Nucleus accumbens (tissue), 56 donors: ENCODE measurements around the gene ACTL8.

Experiments used
- DNase-seq, 56 donors: peaks; one replicate each; lab custom pipeline; 2025; lab: John Stamatoyannopoulos, UW

The ACTL8 gene

DNA sequence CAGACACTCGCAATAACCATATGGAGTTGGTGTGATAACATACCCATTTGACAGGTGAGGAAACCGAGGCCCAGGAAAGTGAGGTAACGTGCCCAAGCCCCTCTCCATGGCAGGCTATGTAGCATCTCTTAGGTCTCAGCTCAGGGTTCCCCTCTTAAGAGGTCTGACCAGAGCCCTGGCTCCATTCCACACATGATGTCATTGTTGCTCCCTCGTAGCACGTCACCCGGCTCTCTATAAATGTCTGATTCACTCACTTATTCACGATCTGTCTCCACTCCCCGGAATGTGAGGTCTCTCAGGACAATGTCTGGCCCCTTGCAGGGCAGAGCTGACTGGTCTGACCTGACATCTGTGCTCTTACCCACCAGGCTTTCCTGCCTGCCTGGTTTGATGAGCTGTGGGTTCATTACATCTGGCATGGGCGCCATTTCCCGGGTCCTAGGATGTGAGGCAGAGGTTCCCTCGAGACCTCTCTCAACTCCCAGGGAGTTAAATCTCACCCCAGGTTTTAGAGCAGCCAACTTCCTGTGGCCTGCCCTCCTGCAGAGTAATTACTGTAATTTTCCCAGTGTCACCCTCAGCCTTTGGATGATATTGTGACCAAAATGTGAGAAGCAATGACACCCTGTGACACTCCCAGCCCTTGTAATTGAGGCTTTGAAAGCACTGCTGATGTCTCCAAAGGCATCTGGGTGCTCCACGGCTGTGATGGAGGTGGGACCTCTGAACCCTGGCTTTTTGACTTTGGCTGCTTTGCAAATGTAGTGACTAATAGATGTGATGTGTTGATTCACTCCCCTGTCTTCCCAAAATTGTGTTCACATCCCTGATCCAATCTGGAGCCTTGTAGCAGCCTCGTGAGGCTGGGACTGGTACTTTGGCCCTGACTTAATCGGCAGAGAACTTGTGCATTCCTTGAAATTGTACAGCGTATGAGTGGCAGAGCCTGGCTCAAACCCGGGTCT is 10.6 kb downstream of the ACTL8 start:
- DNase-seq: no peak

DNA sequence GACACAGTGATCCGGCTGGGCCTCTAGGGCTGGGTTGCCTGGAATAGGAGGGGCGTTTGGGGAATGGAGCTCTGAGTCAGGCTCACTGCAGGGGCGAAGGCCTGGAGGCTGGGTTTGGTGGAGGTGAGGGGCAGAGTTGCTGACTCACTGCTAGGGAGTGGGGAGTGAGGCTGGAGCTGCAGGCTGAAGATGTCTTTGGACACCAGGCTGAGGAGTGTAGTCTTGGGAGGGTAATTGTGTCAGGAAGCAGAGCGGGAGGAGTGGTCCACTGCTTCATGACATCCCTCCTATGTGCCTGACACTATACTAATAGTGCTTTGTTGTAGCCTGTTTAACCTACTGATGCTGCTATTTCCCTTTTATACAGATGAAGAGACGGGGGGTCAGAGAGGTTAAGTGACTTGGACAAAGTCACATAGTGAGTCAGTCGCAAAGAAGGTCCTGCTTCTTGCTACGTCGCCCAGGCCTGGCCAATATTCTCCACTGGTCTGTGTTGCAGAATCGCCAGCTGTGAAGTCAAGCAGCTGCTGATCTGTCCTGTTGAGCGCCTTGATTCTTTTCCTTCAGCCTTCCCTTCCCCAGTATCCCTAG is 13.6 kb downstream of the ACTL8 start:
- peak in 1 of 56 donors; percentile 1 for DNase-seq

DNA sequence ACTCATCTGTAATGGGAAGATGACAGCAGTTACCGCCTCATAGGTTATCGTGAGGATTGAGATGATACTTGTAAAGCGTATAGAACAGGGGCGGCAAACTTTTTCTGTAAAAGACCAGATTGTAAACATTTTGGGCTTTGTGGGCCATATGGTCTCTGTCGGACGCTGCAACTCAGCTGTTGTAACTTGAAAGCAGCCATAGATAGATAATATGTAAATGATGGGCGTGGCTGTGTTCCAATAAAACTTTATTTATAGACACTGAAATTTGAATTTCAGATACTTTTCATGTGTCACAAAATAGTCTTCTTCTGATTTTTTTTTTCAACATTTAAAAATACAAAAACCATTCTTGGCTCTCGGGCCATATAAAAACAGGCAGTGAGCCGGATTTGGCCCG is 15.8 kb downstream of the ACTL8 start:
- DNase-seq: no peak

DNA sequence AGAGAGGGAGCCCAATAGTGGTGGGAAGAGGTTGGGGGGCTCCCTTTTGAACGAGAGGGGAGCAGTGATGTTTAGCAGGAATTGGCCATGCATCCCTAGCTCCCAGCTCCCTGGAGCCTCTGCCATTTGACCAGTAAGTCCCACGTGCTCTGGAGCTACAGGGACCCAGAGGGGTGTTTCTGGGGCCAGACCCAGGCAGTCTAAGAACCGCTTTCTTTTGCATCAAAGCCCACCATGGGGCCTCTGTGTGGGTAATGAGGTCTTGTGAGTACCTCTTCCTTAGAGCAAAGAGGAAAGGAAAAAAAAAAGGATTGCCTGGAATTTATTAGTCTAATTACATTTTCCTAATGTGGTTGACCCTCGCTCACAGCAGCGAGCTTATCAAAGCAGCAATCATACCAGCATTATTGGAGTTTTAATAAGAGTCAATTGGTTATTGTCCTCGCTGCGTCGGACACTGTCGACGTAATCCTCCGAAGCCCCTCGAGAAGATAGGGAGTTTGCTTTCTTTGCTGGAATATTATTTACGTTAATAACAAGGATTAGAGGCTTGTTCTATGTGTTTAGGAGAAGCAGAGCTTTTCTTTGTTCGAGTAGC is 17.6 kb downstream of the ACTL8 start:
- no peak for DNase-seq

DNA sequence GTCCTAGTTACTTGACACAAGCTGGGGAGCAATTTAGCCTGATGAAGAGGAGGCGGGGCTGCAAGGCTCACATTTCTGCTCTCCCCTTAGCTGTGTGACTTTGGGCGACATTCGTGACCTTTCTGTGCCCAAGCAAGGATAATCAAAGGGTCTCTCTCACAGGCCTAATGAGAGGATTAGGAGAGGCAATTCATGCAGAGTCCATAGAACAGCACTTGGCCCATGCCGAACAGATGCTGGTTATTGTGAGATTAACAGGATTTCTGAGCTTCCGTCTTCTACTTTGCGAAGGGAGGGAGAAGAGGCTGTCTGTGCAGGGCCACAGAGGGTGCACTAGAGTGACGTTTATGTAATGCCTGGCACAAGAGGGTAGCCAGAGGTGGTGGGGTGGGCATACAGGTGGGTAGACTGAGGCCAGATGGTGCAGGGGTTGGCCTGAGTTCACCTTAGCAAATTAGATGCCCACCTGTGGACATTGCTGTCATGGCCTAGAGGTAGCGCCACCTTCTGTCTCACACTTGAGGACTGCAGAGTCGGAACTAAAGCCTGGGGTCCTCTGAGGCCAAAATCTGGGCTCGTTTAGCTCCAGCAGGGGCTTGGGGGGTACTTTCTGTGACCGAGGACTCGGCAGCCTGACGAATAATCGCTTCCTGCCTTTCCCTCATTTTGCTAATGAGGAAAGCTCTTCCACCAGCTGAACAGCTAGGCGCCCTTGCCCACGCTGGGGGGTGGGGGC is 18.6 kb downstream of the ACTL8 start:
- DNase-seq: no peak

DNA sequence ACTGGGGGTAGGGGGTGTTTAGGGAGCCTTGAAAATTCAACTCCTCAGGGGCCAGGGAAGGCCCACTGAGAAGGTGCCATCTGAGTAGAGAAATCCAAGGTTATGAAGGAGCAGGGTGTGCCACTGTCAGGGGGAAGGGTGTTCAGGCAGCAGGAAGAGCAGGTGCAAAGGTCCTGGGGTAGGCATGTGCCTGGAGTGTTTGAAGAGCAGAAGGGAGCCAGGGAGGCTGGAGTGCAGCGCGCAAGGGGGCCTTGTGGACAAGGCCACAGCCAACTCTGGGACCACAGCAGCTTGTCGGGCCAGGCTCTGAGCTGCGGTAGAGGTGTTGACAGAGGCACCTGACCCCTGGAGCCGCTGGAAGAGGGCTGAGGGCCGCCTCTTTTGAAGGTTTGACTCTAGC is 19.3 kb downstream of the ACTL8 start:
- DNase-seq: no peak

DNA sequence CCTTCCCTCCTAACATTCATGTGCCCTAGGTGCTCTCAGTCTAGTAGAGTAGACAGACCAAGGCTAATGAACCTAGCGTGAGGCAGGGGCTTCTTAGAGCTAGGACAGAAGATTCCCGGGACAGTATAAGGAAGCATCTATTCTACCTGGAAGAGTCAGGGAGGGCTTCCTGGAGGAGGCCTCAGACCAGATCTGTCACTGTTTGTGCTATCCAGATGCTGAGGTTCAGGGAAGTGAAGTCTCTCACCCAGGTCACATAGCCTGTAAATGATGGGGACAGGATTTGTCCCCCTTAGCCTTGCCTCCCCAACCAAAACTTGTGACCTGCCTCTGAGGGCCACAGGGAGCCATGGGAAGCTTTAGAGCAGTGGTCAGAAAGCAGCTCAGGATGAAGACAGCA is 20.7 kb downstream of the ACTL8 start:
- no peak for DNase-seq

DNA sequence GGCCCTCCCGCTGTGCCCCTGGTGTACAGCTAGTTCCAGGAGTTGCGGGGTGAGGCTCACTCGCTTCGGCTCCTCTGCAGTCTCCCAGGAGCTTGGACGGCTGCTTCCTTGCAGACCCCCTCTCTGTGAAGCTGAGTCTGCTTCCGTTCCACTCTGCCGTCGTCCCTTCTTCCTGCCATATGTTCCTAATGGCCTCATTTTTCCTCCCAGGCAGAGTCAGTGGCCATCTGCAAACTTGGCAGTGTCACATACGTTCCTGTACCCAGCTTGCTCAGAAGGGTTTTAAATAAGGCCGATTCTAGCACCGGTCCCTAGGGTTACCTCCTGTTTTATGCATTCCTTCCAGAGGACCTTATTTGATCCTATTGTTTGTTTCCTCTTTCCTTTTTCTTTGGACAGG is 21.3 kb downstream of the ACTL8 start:
- no peak for DNase-seq

DNA sequence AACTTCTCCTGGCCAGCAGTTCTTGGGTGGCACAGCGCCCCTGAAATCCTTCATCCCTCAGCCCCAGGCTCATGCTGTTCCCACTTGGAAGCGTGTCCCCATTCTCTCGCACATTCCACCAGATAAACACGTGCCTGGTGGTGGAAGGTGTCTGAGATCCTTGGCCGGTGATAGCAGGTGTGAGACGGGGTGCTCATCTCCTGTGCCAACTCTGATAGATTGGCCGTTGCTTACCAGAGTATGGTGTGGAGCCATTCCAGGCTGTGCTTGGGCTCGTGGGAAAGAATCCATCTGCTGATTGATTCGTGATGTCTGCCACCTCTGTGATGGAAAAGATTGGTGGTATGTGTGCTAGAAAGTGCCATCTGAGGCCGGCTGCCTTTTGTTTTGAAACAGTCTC is 22.2 kb downstream of the ACTL8 start:
- no peak for DNase-seq

DNA sequence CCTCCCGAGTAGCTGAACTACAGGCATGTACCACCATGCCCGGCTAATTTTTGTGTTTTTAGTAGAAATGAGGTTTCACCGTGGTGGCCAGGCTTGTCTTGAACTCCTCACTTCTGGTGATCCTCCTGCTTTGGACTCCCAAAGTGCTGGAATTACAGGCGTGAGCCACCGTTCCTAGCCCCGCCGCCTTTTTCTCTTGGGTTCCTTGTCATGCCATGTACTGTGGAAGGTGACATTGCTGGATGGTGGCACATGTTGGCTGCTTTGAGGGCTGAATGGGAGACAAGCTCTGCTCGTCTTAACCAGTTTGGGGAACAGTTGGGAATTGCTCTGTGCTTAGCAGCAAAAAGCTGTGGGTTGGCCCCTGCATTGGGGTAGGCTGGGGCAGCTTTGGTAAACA is 22.7 kb downstream of the ACTL8 start:
- DNase-seq: no peak

DNA sequence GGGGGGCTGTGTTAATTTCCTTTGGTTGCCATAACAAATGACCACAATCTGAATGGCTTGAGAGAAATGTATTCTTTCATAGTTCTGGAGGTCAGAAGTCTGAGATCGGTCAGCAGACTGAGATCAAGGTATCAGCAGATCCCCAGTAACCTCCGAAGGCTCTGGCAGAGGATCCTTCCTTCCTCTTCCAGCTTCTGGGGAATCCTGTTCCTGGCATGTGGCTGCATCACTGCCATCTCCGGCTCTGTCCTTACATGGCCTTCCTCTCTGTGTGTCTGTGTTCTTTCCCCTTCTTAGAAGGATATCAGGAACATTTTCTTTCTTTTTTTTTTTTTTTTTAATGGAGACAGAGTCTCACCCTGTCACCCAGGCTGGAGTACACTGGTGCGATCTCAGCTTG is 25.8 kb downstream of the ACTL8 start:
- no peak for DNase-seq

DNA sequence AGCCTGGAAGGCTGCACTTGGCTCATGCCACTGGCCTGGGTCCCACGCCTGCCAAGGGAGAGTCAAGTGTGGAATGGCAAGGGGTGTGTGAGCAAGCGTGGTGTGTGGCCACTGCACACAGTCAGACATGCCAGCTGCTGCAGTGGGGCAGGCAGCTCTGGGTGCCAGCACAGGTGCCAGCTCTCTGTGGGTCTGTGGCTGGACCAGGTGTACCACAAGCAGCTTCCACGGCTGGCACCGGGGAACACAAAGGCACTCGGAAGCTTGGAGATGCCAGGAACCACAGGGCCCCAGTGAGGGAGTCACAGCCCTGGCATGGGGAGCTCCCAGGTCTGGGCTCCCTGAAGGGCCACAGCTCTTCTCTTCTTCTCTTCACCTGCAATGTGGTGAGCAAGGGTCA is 34.8 kb downstream of the ACTL8 start:
- no peak for DNase-seq

DNA sequence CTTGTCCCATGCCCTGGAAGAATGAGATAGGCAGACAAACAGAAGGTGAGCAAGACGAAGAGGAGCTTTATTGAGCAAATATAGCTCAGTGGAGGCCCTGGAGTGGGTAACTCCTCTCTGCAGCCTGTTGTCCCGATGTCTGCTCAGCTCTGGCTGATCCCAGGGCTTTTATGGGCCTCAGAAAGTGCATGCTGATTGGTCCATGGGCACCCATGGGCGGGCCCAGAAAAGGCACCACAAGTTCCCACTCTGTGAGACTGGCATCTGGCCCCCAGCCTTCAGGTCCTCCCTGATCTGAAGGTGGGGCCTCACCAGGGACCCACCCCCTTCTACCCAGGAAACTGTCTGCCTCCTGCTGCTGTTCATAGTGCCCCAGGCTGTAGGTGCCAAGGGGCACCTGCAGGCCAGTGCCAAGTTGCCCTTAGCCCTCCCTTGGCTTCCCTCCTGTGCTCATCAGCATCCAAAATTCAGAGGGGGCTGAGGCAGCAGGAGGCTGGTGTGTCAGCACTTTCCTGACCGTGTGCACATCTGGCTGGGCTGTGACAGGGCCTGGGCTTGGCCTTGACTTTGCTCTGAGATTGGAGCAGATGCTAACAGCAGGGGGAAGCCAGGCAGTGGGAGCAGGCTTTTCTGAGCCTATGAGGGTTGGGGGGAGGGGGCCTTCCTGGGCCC is 35.4 kb downstream of the ACTL8 start:
- DNase-seq: no peak

DNA sequence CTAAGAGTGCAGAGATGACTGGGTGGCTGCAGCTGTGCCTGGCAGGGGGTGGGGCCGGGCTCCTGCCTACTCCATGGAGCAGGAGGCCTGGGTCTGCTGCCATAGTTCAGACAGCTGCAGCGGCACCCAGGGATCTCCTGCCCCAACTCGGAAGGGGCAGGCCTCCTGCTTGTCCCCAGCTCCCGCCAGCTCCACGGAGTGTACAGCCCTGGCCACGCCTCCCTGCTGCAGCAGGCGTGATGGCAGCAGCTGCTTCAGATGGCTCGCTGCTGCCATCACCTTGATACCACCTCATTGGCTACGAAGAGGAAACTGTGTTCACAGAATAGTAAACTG is 35.9 kb downstream of the ACTL8 start:
- DNase-seq: no peak

DNA sequence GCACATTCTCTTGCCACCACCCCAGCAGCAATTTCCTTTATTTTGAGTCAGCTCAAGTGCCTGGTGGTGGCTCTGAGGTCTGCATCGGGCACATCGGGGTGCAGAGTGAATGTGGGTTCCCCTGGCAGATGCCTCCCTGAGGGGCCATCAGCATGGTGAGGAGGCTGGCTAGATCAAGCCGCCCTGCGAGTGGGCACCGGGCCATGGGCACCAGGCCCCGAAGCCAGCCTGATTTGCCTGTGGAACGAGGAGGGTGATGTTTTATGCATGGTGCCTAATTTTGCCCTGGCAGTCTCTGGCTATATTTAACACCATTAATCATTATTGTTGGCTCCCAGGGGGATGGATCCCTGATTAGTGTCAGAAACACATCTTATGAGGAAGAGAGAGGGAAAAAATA is 36.3 kb downstream of the ACTL8 start:
- no peak for DNase-seq

DNA sequence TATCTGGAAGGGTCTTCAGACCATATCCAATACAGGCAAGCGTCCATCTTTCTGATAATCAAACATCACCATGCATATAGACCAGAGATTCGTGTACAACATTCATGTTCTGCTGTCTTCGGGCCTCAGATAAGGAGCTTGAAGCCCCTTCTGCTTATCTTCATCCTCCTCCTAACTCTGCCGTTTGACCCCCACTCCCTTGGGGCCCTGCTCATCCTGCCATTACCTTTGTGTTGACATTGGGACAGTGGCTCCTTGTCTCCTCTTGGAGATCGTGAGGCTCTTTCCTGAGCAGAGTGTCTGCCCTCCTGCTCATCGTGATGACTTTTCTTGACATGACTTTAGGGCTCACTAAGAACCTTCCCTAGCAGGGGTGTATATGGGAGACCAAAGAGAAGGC is 37.3 kb downstream of the ACTL8 start:
- no peak for DNase-seq

DNA sequence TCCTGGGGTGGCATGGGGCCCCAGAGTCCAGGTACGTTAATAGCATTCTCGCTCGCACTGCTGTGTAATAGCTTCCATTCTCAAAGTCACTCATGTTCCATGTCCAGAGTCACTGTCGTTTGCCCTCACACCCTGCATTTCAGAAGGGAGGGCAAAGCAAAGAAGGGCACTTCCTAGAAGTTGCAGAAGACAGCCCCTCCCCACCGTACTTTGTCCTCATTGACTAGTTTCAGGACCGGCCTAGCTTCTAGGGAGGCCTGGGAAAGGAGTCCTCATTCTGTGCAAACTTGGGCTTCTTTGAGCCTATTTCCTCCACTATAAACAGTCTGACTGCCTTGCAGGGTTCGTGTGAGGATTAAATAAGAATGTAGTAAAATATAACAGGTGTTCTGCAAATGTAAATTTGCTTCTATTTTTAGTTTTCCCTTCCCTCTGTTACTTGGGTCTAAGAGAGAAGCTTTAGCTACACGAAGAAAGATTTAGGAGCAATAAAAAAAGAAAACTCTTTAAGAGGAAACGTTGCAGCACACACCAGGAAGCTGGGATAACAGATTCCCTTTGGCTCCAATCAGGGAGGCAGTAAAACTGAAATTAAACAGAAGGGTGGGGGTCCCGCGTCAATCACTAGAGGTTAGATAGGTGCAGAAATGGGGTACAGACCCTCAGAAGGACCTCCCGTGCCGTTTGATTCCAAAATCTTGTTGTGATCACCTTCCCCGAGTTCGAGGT is 40.1 kb downstream of the ACTL8 start:
- DNase-seq: no peak

DNA sequence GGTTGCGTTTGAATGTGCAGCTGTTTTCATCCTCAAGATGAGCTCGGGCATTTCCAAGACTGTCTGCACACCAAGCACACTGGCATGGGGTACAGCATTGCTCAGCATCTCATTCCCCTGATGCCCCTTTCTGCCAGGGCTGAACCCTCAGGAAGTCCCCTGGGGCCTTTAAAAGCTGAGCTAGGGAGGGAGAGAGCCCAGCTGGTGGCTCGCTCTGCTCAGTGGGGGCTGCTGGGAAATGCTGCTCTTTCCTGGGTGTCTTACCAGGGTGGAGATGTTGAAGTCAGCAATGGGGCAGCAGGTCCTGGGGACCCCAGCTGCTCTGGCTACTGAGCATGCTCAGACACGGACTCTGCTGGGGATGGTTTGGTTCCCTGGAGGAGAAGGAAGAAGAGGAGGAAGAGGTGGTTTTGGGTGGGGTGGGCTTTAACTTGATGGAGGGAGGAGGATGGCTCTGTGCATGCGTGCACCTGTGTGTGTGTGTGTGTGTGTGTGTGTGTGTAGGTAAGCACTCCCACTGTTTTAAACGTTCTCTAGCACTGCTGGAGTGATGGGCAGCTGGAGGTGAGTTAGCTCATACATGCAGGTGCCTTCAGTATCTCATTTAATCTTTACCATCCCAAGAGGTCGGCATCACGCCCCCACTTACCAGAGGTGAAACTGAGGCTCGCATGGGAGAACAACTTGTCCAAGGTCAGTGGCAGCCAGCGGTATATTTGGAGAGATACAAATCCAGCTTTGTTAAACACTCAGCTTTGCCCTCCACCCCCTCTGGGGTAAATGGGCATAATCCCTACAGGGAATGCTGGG is 40.9 kb downstream of the ACTL8 start:
- DNase-seq: no peak

DNA sequence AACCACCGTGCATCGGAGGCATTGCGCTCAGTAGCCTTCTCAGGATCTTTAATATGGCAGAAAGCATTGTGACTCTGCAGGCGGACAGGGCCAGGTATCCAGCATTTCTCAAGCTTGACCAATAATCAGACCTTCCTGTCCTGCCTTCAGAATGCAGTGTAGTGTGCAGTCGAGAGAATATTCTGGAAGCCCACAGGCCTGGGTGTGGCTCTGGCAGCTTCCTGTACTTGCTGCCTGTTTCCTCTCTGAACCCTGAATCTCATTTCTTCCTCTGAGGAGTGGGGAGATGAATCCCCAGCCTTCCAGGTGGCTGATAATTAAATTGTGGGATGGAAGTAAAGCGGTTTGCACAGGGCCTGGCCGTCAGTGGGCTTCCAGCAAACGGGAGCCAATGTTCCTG is 42.3 kb downstream of the ACTL8 start:
- DNase-seq: no peak
